CD4-positive, alpha-beta T cell (primary cell): ENCODE results near the gene CDK17. TPM values are rescaled to one million over a fixed set of nuclear protein-coding genes. Genes with fewer than 3 reads are reported as not detected.

Experiments used
- ATAC-seq: fragments of 200-7000 bp; cut with Tn5 transposase; one replicate; pipeline ENCODE4 v1.10.0; 2022; ENCODE audit warnings: mild to moderate bottlenecking; ENCODE audit not compliant: poor library complexity
- CTCF ChIA-PET: fragments of 350-600 bp; sonication (Branson Sonifier 250); formaldehyde crosslinking; loops from one replicate; lab custom pipeline; 2021; ENCODE audit warnings: antibody characterized with exemption, inconsistent platforms; lab: Charles Lee
- POLR2A ChIA-PET: fragments of 350-600 bp; sonication (Branson Sonifier 250); formaldehyde crosslinking; loops from one replicate; lab custom pipeline; 2021; ENCODE audit warnings: antibody characterized with exemption, inconsistent platforms; lab: Charles Lee
- DNase-seq, 14 experiments: peaks; one replicate each; pipeline ENCODE4 v3.0.0-alpha.2; 2013 to 2020; ENCODE audit warnings: mixed read lengths in 2 of 14
- H3K27ac ChIP-seq, 2 donors: one replicate each; pipeline versions ENCODE4 v1.5.1 to v1.7.0; 2013; ENCODE audit warnings: low read length in 2 of 2, low read depth in 1 of 2, mild to moderate bottlenecking in 1 of 2
- H3K27me3 ChIP-seq, 2 experiments: 1 replicate in 1 of 2; 2 replicates in 1 of 2; pipeline versions ENCODE4 v1.6.1 to v1.7.0; 2013; ENCODE audit warnings: low read length in 2 of 2, control low read depth in 1 of 2, mild to moderate bottlenecking in 1 of 2, moderate library complexity in 1 of 2; ENCODE audit not compliant: insufficient read depth in 2 of 2, control insufficient read depth in 1 of 2
- H3K36me3 ChIP-seq: one replicate; pipeline ENCODE4 v1.6.1; 2013; ENCODE audit warnings: low read length, control low read depth; ENCODE audit not compliant: insufficient read depth
- H3K4me1 ChIP-seq: one replicate; pipeline ENCODE4 v1.6.1; 2013; ENCODE audit warnings: low read length, control low read depth; ENCODE audit not compliant: insufficient read depth
- H3K4me3 ChIP-seq: one replicate; pipeline ENCODE4 v1.5.1; 2013; ENCODE audit warnings: mild to moderate bottlenecking, low read length, moderate library complexity
- H3K9me3 ChIP-seq, 2 experiments: 1 replicate in 1 of 2; 2 replicates in 1 of 2; pipeline versions ENCODE4 v1.6.1 to v1.7.0; 2013; ENCODE audit warnings: low read length in 2 of 2, mild to moderate bottlenecking in 2 of 2, control low read depth in 1 of 2, moderate library complexity in 1 of 2; ENCODE audit not compliant: control insufficient read depth in 1 of 2, insufficient read depth in 1 of 2
- H3K27ac Mint-ChIP-seq: one replicate; pipeline ENCODE4 v1.8.0; 2020; ENCODE audit warnings: mixed read lengths
- H3K27me3 Mint-ChIP-seq: one replicate; pipeline ENCODE4 v1.8.0; 2021; ENCODE audit warnings: mixed read lengths
- H3K36me3 Mint-ChIP-seq: one replicate; pipeline ENCODE4 v1.8.0; 2021; ENCODE audit warnings: low read depth, mixed read lengths
- H3K4me1 Mint-ChIP-seq: one replicate; pipeline ENCODE4 v1.8.0; 2021; ENCODE audit warnings: low read depth, mixed read lengths
- H3K4me3 Mint-ChIP-seq: one replicate; pipeline ENCODE4 v1.8.0; 2020; ENCODE audit warnings: mild to moderate bottlenecking, mixed read lengths
- H3K9me3 Mint-ChIP-seq: one replicate; pipeline ENCODE4 v1.8.0; 2020; ENCODE audit warnings: mixed read lengths
- CTCF ChIP-seq: fragments of 200-600 bp; IDR thresholded peaks from one replicate; pipeline ENCODE4 v1.8.0; 2022; ENCODE audit warnings: antibody characterized with exemption, mild to moderate bottlenecking
- intact Hi-C, 2 experiments: fragments of 100-400 bp; cut with DNase I in 1 of 2; cut with micrococcal nuclease in 1 of 2; formaldehyde crosslinking; loops; one replicate each; pipeline versions ENCODE4 v1.15.1 to v1.9.0; 2023 to 2025; cut with DNase I, micrococcal nuclease
- total RNA-seq, 174 experiments: library from RNA in 2 of 174; stranded (reverse) in 2 of 174; gene quantifications; one replicate each; pipeline ENCODE4 v1.2.3 and lab custom pipeline; 2021 to 2026

Gene CDK17
- total RNA-seq, 2 experiments from 2014 or later: 112 to 113 TPM

- ChIA-PET POLR2A (interaction anchor here (1.6 kb wide), 1 partner anchor 39 kb away, joined by 4 read pairs; no protein-coding TSS in a partner anchor), CTCF (no interaction called here)
- H3K4me3 Mint-ChIP-seq: no peak overlapping the region
- no peak for TF ChIP-seq CTCF
- Histone ChIP-seq H3K9me3 (no peaks in the 10 kb centered on the region), H3K27me3 (no peaks in the 10 kb centered on the region), H3K36me3 (peaks cover 76% of the 10 kb centered on the region), H3K4me3 (no peak overlapping the region), H3K27ac (no peak overlapping the region), H3K4me1 (peaks cover 18% of the 10 kb centered on the region)
- DNase-seq: no peak
- H3K27me3 Mint-ChIP-seq: no peaks in the 10 kb centered on the region
- H3K36me3 Mint-ChIP-seq: peaks cover 57% of the 10 kb centered on the region
- no peak for ATAC-seq
- intact Hi-C loops: no loop called here
- H3K4me1 Mint-ChIP-seq: peaks cover 13% of the 10 kb centered on the region
- H3K27ac Mint-ChIP-seq: no peak overlapping the region
- H3K9me3 Mint-ChIP-seq: no peaks in the 10 kb centered on the region
Observed at GRCh38 chr12:96260231-96260630, 140.0 kb downstream of the CDK17 start.

GRCh38 chr12:96258104-96258961 lies 141.9 kb downstream of the CDK17 start:
- H3K27ac ChIP-seq: peak overlapping the region in 1 of 2 donors; percentile 37
- peaks cover 50% of the 10 kb centered on the region for H3K36me3 Mint-ChIP-seq
- no peak overlapping the region for H3K4me3 ChIP-seq
- no peaks in the 10 kb centered on the region for H3K9me3 ChIP-seq
- H3K4me1 Mint-ChIP-seq: peaks cover 13% of the 10 kb centered on the region
- no peaks in the 10 kb centered on the region for H3K27me3 Mint-ChIP-seq
- H3K36me3 ChIP-seq: peaks cover 65% of the 10 kb centered on the region
- CTCF ChIA-PET: interaction anchor here (1.1 kb wide), 1 partner anchor 142 kb away, joined by 3 read pairs; no protein-coding TSS in a partner anchor
- DNase-seq (peak in 4 of 14 experiments; percentile 39 to 69 (median 52)), ATAC-seq (peak; percentile 77)
- H3K9me3 Mint-ChIP-seq: no peaks in the 10 kb centered on the region
- H3K4me1 ChIP-seq: peaks cover 34% of the 10 kb centered on the region
- H3K27me3 ChIP-seq: no peaks in the 10 kb centered on the region
- POLR2A ChIA-PET: interaction anchor here (1.1 to 2.1 kb wide), 3 partner anchors 9 to 142 kb away, joined by 5 to 8 read pairs (median 6); partner anchors contain the start of gene CDK17
- intact Hi-C loops: loop anchor here in 1 of 2 experiments (10.0 kb wide), 1 partner anchor 46 kb away; no protein-coding TSS in a partner anchor
- no peak for TF ChIP-seq CTCF
- no peak overlapping the region for H3K27ac Mint-ChIP-seq
- H3K4me3 Mint-ChIP-seq: no peak overlapping the region

- Histone ChIP-seq H3K4me3 (no peak overlapping the region), H3K27me3 (no peaks in the 10 kb centered on the region), H3K4me1 (peaks cover 38% of the 10 kb centered on the region), H3K27ac (no peak overlapping the region), H3K36me3 (peaks cover 60% of the 10 kb centered on the region), H3K9me3 (no peaks in the 10 kb centered on the region)
- Mint-ChIP-seq H3K27ac (no peak overlapping the region), H3K36me3 (peaks cover 46% of the 10 kb centered on the region), H3K9me3 (no peaks in the 10 kb centered on the region), H3K27me3 (no peaks in the 10 kb centered on the region), H3K4me3 (no peak overlapping the region), H3K4me1 (peaks cover 17% of the 10 kb centered on the region)
- intact Hi-C loops: loop anchor here in 1 of 2 experiments (10.0 kb wide), 1 partner anchor 47 kb away; no protein-coding TSS in a partner anchor
- DNase-seq: no peak
- no peak for TF ChIP-seq CTCF
- no peak for ATAC-seq
- CTCF ChIA-PET: no interaction called here
- POLR2A ChIA-PET: interaction anchor here (1.1 to 2.1 kb wide), 3 partner anchors 10 to 143 kb away, joined by 5 to 8 read pairs (median 6); partner anchors contain the start of gene CDK17
Observed at GRCh38 chr12:96257550-96258103, 142.6 kb downstream of the CDK17 start.
